GM12875 (cell line): Measurements from ENCODE around the gene NNMT.
A peak's percentile ranks its signal among the peaks of the same experiment; 100 is the strongest.

ENCODE experiments used
- H3K4me3 ChIP-seq: one replicate; pipeline ENCODE4 v1.5.1; 2011; ENCODE audit warnings: low read depth, low read length, control low read depth
- CTCF ChIP-seq: IDR thresholded peaks from 2 replicates; pipeline ENCODE4 v1.5.1; 2011; ENCODE audit warnings: low read depth, mild to moderate bottlenecking, control low read depth, inconsistent platforms, low read length, moderate library complexity, borderline replicate concordance; ENCODE audit not compliant: insufficient read depth

NNMT gene

GRCh38 chr11:114278342-114279065, 17.7 kb upstream of the NNMT start:
- H3K4me3 ChIP-seq = no peak overlapping the region
- no peak for TF ChIP-seq CTCF

- no peak overlapping the region for H3K4me3 ChIP-seq
- no peak for TF ChIP-seq CTCF
Observed at GRCh38 chr11:114279792-114280546, 16.2 kb upstream of the NNMT start.

- TF ChIP-seq CTCF = peak; percentile 49; the same call in 1 of the 2 replicates
- H3K4me3 ChIP-seq = no peak overlapping the region
Observed at GRCh38 chr11:114280696-114281095, 15.5 kb upstream of the NNMT start.

- TF ChIP-seq CTCF = no peak
Observed at GRCh38 chr11:114281388-114281956, 14.7 kb upstream of the NNMT start.

GRCh38 chr11:114282488-114282887, 13.7 kb upstream of the NNMT start:
- no peak overlapping the region for H3K4me3 ChIP-seq
- no peak for TF ChIP-seq CTCF

More at GRCh38 chr11:114281388-114281956, 14.7 kb upstream of the NNMT start:
- no peak overlapping the region for H3K4me3 ChIP-seq

- TF ChIP-seq CTCF = no peak
- H3K4me3 ChIP-seq = no peak overlapping the region
Observed at GRCh38 chr11:114283422-114283821, 12.8 kb upstream of the NNMT start.
